ENCODE data around the gene SIRT1.

DNA sequence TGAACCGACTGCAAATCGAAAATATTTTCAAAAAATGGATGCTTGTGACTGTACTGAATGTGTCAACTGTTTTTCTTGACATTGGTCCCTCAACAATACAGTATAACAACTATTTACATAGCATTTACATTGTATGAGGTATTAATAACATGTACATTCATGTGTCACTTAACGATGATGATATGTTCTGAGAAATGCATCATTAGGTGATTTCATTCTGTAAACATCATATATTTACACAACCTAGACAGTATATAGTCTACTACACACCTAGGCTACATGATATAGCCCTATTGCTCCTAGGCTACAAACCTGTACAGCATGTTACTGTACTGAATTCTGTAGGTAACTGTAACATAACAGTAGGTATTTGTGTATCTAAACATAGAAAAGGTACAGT lies 39.7 kb downstream of the SIRT1 start:
- TF ChIP-seq, protein P1, sequence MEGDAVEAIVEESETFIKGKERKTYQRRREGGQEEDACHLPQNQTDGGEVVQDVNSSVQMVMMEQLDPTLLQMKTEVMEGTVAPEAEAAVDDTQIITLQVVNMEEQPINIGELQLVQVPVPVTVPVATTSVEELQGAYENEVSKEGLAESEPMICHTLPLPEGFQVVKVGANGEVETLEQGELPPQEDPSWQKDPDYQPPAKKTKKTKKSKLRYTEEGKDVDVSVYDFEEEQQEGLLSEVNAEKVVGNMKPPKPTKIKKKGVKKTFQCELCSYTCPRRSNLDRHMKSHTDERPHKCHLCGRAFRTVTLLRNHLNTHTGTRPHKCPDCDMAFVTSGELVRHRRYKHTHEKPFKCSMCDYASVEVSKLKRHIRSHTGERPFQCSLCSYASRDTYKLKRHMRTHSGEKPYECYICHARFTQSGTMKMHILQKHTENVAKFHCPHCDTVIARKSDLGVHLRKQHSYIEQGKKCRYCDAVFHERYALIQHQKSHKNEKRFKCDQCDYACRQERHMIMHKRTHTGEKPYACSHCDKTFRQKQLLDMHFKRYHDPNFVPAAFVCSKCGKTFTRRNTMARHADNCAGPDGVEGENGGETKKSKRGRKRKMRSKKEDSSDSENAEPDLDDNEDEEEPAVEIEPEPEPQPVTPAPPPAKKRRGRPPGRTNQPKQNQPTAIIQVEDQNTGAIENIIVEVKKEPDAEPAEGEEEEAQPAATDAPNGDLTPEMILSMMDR (optimal IDR thresholded peaks at IDR 0.05 in 1 of 3, IDR thresholded peaks at IDR 0.05 in 1 of 3, conservative IDR thresholded peaks at IDR 0.05 in 1 of 3; ENCODE audit: extremely low read depth in 1 of 3, insufficient read depth in 2 of 3, low read length in 3 of 3), result no peak
- TF ChIP-seq EZH2 (IDR thresholded peaks at IDR 0.05; ENCODE audit: low read length), result no peak

Measured in keratinocyte (primary cell).